ENCODE data around the gene CACNA1C. TPM values are rescaled to one million over a fixed set of nuclear protein-coding genes. Genes with fewer than 3 reads are reported as not detected.
A peak's percentile ranks its signal among the peaks of the same experiment; 100 is the strongest.

The CACNA1C gene
- total RNA-seq, 1 experiment from 2014 or later: 0.35 TPM

DNA sequence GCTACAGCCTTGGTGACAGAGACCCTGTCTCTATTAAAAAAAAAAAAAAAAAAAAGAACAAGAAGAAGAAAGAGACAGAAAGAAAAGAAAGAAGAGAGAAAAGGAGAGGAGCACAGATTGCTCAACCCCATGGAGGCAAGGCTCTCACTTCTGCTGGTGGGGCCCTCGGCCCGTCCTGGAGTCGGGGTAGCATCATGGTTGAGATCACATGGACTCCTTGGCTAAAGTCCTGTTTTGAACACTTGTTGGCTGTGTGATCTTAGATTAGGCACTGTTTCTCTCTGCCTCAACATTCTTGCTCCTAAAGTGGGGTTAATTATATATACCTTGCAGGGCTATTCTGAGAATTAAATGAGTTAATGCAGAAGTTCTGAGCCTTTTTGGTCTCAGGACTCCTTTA, 207.7 kb downstream of the CACNA1C start:
- no peaks in the 10 kb centered on the region for H3K27me3 ChIP-seq (ENCODE audit: control insufficient read depth, insufficient read depth, low read length)
- no peak for DNase-seq
- H3K36me3 ChIP-seq (replicated peaks; ENCODE audit: control insufficient read depth, insufficient read depth, low read length): no peaks in the 10 kb centered on the region
- no peak overlapping the region for H3K4me3 ChIP-seq (ENCODE audit: insufficient read depth, low read depth, low read length)

DNA sequence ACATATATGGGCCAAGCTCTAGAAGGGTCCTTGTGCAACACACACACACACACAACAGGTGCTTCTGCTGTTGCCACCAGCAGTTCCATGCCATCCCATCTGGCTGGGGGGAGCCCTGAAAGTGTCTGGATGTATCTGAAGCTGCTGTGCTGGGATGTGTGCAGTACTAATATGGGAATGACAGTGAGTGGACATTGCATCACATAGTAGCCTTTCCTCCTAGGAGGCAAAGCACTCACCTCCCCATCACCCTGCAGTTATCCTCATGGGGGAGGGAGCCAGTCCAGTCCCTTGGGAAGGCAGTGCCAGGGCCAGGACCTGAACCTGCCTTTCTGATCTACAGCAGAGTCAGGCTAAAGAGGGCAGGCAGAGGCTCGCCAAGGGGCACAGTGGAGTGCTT, 208.9 kb downstream of the CACNA1C start:
- DNase-seq: no peak
- Histone ChIP-seq H3K36me3 (replicated peaks; ENCODE audit: control insufficient read depth, insufficient read depth, low read length) (no peaks in the 10 kb centered on the region), H3K4me3 (ENCODE audit: insufficient read depth, low read depth, low read length) (no peak overlapping the region), H3K27me3 (ENCODE audit: control insufficient read depth, insufficient read depth, low read length) (no peaks in the 10 kb centered on the region)

DNA sequence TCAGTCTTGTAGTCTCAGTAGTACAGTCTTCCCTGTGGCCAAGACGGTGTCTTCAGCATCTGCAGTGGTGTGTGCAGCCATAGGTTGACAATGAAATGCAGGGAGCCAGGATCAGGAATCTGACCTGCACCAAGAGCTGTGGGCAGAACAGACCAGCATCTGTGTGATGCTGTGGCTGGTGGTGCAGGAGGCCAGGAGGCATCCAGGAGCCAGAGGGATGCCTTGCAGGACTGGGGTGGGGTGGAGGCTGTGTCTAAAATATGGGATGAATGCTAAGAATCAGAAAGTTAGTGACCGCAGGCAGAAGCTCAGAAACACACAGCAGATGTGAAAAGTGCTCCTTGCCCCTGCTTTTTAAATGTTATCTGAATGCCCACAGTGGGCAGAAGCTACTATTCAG, 209.7 kb downstream of the CACNA1C start:
- no peak overlapping the region for H3K4me3 ChIP-seq (ENCODE audit: insufficient read depth, low read depth, low read length)
- DNase-seq: no peak
- no peaks in the 10 kb centered on the region for H3K27me3 ChIP-seq (ENCODE audit: control insufficient read depth, insufficient read depth, low read length)
- H3K36me3 ChIP-seq (replicated peaks; ENCODE audit: control insufficient read depth, insufficient read depth, low read length): no peaks in the 10 kb centered on the region

DNA sequence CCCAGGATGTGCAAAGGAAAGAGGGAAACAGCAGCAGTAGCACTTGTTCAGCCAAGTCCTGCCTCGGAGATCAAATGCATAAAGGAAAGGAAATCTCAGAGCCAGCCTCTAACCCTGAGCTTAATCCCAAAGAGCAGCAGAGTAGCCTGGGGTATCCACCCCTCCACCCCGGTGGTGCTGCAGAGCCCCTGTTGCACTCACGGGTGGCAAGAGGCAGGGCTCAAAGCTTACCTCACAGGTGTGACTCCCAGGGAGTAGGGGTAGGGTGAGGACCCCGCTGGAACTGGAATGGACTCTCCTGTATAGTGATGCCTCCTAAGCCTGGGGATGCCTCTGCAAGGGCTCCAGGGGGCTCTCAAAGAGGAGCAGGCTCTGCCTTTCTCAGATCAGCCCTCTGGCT, 211.1 kb downstream of the CACNA1C start:
- H3K4me3 ChIP-seq (ENCODE audit: insufficient read depth, low read depth, low read length): no peak overlapping the region
- no peaks in the 10 kb centered on the region for H3K27me3 ChIP-seq (ENCODE audit: control insufficient read depth, insufficient read depth, low read length)
- no peaks in the 10 kb centered on the region for H3K36me3 ChIP-seq (replicated peaks; ENCODE audit: control insufficient read depth, insufficient read depth, low read length)
- DNase-seq: no peak

DNA sequence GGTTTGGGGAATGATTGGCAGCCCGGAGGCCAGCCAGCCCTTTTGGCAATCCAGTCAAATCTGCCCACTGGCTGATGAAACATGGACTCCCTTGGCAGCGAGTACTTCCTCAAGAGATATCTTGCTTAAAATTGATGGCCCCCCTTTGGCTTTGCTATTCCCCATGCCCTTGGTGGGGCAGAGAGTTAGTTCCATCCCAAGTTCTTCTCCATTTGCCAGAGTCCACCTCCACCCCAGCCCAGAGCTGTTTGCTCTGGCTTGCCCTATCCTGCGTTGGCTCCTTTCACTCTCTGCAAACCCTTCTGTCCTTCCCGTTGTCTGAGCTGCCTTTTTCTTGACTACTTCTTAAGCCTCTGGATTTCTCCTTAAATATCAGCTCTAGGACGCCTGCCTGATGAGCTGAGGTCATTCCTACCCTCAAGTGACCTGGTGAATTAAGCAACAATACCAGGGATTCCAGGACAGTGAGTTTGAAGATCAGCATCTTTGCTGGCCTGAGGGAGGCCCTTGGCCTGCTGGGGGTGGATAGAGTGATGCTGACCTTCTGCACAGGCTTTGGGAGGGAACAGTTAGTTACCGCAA, 212.0 kb downstream of the CACNA1C start:
- DNase-seq: no peak
- Histone ChIP-seq H3K36me3 (replicated peaks; ENCODE audit: control insufficient read depth, insufficient read depth, low read length) (no peaks in the 10 kb centered on the region), H3K4me3 (ENCODE audit: insufficient read depth, low read depth, low read length) (no peak overlapping the region)

DNA sequence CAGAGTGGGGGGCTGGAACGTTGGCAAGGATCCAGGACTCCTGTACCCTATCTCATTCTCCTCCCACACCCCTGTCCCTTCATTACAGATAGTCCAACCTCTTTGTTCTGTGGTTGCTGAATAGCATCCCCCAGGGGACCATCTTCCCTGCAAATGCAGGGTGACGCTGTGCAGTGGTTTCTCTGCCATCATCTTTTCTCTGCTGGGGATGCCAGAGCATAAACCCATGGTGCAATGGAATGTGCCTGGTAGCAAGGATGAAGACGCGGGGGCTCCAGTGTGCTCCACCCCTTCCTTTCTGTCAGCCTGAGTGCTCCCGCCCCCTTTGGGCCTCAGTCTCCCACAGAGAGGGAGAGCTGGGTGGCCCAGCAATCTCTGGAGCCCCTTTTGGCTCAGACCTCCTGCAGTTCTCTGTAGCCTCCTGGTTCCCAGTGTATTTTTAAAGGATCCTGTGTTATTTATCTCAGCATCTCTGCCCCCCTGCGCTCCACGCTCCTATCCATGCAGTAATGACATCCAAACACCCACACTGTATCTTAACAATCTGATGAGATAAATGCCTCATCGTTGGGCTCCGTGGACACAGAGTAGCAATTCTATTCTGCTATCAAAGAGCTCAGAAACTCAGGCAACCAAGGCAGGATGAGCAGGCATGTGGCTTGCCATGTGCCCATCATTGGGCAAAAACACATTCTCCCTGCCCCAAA, 212.8 kb downstream of the CACNA1C start:
- DNase-seq: no peak
- no peaks in the 10 kb centered on the region for H3K27me3 ChIP-seq (ENCODE audit: control insufficient read depth, insufficient read depth, low read length)
- H3K4me3 ChIP-seq (ENCODE audit: insufficient read depth, low read depth, low read length): no peak overlapping the region
- H3K36me3 ChIP-seq (replicated peaks; ENCODE audit: control insufficient read depth, insufficient read depth, low read length): no peaks in the 10 kb centered on the region

More for the DNA sequence above, 212.0 kb downstream of the CACNA1C start:
- H3K27me3 ChIP-seq (ENCODE audit: control insufficient read depth, insufficient read depth, low read length): no peaks in the 10 kb centered on the region

DNA sequence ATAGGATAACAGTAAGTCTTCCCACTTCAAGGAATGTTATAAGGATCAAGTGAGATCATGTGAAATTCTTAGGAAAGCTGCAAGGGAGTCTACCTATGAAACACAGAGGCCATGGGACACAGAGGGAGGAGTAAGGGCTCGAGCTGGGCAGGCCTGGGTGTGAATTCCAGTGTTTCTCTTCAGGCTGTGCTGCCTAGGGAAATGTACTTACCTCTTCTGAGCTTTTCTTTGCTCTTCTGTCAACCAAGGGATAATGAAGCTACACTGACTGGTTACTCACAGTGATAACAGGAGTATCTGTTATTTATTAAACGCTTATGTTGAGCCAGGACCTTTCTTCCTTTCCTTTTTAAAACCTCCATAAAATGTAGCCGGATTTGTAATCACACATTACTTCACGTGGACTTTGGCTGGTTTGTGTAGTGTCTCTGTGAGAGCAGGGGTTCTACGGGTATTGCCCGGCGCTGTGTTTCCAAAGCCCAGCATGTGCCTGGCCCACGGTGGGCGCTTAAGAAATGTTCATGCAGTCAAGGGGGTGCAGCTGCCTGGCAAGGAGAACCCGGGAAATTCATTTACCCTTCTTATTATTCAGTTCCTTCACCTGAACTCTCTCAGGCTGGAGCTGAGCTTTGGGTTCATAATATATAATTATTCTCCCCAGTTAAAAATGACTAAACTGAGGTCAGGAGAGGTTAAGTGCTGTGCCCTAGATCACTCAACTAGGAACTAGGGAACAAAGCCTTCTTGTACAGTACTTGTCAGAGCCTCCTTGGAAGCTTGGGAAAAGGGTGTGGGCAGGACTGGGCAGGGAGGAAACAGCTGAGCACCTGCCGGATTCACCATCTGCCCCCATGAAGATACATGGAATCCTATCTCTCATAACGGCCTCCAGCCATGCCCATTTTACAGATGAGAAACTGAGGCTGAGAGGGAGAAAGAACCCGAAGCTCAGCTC, 214.2 kb downstream of the CACNA1C start:
- DNase-seq: no peak
- H3K27me3 ChIP-seq (ENCODE audit: control insufficient read depth, insufficient read depth, low read length): no peaks in the 10 kb centered on the region
- H3K36me3 ChIP-seq (replicated peaks; ENCODE audit: control insufficient read depth, insufficient read depth, low read length): no peaks in the 10 kb centered on the region
- no peak overlapping the region for H3K4me3 ChIP-seq (ENCODE audit: insufficient read depth, low read depth, low read length)

DNA sequence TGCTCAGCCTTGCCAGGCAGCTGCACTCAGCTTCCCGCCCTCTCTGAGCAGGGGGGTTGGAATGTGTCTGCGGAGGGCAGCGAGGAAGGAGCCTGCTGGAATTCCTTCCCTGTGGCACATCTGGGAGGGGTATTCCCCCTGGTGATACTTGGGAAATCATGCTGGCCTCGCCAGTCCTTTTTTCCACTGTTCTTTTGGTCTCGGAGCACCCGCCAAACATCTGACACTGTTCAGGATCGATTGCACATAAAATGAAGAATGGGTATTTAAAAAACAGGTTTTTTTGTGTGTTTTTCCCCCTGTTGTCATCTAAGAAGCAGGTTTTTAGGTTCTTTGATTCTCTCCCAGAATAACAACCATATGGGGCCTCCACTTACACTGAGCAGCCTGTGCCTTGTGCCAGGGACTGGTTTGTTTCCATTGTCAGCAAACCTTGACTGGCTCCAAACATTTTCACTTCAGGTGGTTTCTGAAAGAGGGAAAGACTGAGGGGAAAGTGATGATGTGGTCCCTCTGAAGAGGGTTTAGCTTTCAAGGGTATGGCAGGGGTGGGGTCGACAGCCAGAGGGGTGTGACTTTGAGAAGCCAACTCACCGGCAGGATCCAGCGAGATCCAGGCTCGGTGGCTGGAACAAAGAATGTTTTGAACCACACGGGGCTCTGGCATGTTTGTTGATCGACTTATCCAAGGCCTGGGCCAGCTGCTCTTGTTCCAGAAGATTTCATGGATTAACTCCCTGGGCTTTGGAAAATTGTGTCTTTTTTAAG, 215.1 kb downstream of the CACNA1C start:
- H3K27me3 ChIP-seq (ENCODE audit: control insufficient read depth, insufficient read depth, low read length): no peaks in the 10 kb centered on the region

DNA sequence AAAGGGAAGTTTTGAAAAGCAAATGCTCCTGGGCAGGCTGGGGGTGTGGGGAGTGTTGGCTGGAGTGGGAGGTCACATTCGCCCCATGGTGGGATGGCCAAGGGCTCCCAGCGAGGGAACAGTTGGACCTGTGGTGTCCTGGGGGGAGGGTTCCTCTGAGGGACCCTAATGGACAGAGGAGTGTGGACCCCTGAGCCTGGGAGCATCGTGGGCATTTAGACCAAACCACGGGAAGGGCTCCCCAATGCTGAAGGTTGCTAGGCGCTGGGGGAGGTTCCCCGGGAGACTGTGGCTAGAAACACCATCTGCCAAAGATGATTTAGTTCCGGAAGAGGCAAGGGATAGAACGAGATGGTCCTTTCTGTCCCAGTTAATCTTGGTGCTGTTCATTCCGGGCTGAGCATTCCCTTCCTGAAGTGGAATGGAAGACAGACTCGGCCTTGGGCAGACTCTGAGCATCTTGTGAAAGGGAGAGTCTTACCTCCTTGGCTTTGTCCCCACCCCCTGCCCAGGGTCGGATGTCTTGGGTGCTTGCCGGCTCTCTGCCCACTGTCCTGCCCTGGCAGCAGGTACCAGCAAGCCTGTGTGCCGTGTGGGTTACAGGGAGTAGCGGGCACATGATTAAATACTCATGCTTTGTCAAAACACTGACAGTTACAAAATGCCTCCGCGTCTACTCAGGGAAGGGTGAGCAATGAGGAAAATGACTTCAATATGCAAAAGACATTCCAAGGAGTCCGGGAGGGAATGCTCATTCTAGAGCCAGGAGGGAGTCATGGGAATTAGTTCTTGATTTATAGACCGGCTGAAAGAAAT, 215.9 kb downstream of the CACNA1C start:
- Histone ChIP-seq H3K27me3 (ENCODE audit: control insufficient read depth, insufficient read depth, low read length) (no peaks in the 10 kb centered on the region), H3K36me3 (replicated peaks; ENCODE audit: control insufficient read depth, insufficient read depth, low read length) (no peaks in the 10 kb centered on the region), H3K4me3 (ENCODE audit: insufficient read depth, low read depth, low read length) (no peak overlapping the region)
- no peak for DNase-seq

More for the DNA sequence above, 215.1 kb downstream of the CACNA1C start:
- no peaks in the 10 kb centered on the region for H3K36me3 ChIP-seq (replicated peaks; ENCODE audit: control insufficient read depth, insufficient read depth, low read length)
- DNase-seq: peak; percentile 75
- H3K4me3 ChIP-seq (ENCODE audit: insufficient read depth, low read depth, low read length): no peak overlapping the region

DNA sequence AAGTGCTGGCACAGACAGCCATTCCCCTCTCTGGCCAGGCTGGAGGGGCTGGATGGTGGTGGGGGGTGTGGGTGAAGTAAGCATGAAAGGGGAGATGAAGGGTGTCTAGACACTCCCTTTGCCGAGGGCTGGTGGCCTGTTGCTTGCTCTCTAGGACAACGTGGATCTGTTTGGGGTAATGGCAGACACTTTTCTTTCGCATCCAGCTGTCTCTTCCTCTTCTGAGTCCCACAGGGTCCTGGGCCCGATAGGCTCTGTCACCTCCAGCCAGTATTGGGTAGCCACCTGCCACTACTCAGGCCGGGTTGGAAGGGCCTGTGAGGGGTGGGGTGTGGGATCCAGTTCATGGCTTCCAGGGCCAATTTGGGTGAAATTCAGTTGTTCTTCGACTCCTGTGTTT, 218.1 kb downstream of the CACNA1C start:
- Histone ChIP-seq H3K36me3 (replicated peaks; ENCODE audit: control insufficient read depth, insufficient read depth, low read length) (no peaks in the 10 kb centered on the region), H3K27me3 (ENCODE audit: control insufficient read depth, insufficient read depth, low read length) (no peaks in the 10 kb centered on the region), H3K4me3 (ENCODE audit: insufficient read depth, low read depth, low read length) (no peak overlapping the region)
- no peak for DNase-seq

DNA sequence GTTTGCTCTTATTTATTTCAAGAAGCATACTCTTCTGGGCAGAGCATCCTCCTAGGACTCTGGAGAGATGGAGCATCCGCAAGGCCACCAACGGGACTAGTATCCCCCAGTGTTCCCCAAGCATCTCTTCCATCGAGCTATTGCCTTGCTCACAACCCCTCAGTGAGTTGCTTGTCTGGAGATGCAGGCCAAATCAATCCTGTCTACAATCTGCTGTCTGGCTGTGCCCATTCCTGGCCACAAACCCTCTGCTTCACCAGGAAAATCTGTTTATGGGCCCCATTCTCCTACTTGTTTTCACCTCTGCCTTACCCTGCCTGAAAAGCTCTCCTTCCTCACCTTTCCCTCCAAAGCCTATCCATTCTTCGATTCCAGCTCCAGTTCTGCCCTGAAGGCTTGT, 219.2 kb downstream of the CACNA1C start:
- no peaks in the 10 kb centered on the region for H3K36me3 ChIP-seq (replicated peaks; ENCODE audit: control insufficient read depth, insufficient read depth, low read length)
- H3K4me3 ChIP-seq (ENCODE audit: insufficient read depth, low read depth, low read length): no peak overlapping the region
- H3K27me3 ChIP-seq (ENCODE audit: control insufficient read depth, insufficient read depth, low read length): no peaks in the 10 kb centered on the region
- DNase-seq: no peak

DNA sequence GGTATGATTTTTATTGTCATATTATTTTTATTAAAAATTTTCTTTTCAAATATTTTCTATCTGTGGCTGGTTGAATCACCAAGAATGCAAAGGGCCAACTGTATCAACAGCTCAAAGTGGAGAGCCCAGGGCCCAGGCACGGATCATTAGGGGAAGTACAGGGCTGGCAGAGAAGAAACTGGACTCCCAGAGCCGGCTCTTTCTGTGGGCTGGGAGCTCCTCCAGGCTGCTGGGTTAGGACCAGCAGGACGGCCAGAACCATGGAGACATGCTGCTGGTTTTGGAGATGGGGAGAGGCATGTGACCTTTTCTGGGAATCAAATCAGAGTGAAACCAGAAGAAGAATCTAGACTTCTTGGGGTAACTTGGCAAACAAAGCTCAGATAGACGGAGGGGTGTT, 220.5 kb downstream of the CACNA1C start:
- Histone ChIP-seq H3K27me3 (ENCODE audit: control insufficient read depth, insufficient read depth, low read length) (no peaks in the 10 kb centered on the region), H3K36me3 (replicated peaks; ENCODE audit: control insufficient read depth, insufficient read depth, low read length) (no peaks in the 10 kb centered on the region), H3K4me3 (ENCODE audit: insufficient read depth, low read depth, low read length) (no peak overlapping the region)
- DNase-seq: peak; percentile 51

DNA sequence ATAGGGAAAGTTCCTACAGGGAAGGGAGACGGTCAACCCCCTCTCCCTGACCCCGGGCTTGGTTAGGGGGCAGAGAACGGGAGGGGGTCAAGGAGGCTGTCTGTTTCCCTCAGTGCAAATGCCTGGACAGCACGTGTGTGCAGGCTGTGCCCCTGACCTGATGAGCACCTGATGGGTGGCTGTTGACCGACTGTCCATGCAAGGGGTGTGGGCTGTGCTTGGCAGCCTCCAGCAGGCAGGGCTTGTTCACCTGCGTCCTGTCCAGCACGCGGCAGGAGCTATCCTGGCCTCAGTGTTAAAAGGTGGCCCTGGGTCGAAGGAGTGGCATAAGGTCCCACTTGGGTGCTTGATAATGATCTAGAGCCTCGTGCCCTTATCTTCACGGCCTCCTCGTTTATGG, 221.0 kb downstream of the CACNA1C start:
- Histone ChIP-seq H3K27me3 (ENCODE audit: control insufficient read depth, insufficient read depth, low read length) (no peaks in the 10 kb centered on the region), H3K4me3 (ENCODE audit: insufficient read depth, low read depth, low read length) (no peak overlapping the region), H3K36me3 (replicated peaks; ENCODE audit: control insufficient read depth, insufficient read depth, low read length) (no peaks in the 10 kb centered on the region)
- DNase-seq: no peak

DNA sequence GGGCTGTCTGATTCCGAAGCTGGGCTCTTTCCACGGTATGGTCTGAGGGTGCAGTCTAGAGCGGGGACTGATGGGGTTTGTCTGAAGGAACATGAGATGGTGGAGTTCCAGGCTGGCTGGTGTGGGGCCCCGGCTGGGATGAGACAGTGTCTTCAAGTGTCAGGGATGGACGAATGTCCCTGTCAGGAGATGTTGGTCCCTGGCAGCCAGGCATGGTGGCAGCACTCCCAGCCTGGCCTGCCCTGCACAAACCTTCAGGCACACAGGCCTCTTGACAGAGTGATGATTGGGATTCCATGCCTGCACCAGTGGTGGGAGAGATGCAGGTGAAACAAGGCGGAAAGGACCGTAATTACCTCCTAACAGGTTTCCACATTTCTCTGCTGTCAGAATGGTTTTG, 221.9 kb downstream of the CACNA1C start:
- no peak for DNase-seq
- Histone ChIP-seq H3K4me3 (ENCODE audit: insufficient read depth, low read depth, low read length) (no peak overlapping the region), H3K36me3 (replicated peaks; ENCODE audit: control insufficient read depth, insufficient read depth, low read length) (no peaks in the 10 kb centered on the region), H3K27me3 (ENCODE audit: control insufficient read depth, insufficient read depth, low read length) (no peaks in the 10 kb centered on the region)

All from H7 (cell line).